Measurements from ENCODE around the gene REC8. TPM values are rescaled to one million over a fixed set of nuclear protein-coding genes. Genes with fewer than 3 reads are reported as not detected.
"Not testable (repeated sequence)": the region's sequence is repeated elsewhere in the genome, so short reads cannot be mapped to it uniquely, and the experiment has no call there.

Gene REC8
- total RNA-seq, 1 donor from 2014 or later = 10.1 TPM

GRCh38 chr14:24203249-24203886, 31.5 kb downstream of the REC8 start:
- DNase-seq (ENCODE audit: low spot score) = not testable (repeated sequence)

DNA sequence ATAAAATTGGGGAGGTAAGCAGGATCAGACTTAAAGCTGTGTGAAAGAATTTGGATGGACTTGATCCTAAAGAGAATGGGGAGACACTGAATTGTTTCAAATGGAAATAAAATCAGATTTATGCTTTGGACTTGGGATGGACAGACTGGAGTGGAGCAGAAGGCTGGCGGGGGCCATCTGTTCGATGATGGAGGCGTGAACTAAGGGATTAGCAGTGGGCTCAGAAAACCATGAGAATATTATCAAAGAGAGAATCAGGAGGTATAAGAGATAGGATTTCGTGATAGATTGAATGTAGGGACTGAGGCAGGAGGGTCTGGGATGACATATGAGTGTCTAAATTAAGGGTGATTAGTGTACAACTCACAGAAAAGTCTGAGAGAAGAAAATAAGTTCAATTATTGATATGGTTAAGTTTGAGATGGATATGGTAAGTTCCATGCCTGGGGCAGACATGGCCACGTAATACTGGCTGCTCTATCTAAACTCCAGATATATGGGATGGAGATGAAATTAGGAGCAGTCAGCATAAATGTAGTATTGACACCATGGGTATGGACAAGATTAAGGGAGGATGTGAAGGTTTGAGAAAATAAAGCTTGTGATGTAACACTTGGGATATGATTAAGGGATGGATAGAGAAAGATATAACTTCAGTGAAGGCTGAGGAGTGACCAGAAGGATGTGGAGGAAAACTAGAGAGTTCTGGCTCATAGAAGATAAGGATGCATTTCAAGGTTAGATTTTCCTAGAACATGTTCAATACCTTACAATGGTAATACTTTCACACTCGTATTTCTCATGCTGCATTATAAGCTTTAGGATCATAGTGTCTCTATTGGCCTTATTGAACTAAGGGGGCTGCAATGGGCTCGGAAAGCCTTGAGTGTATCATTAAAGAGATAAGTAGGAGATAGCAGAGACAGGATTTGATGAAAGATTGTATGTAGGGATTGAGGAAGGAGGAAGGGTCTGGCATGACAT, 32.6 kb downstream of the REC8 start:
- DNase-seq (ENCODE audit: low spot score) = no peak

- no peak for DNase-seq (ENCODE audit: low spot score)
Observed at GRCh38 chr14:24206260-24207103, 34.6 kb downstream of the REC8 start.

- no peak for DNase-seq (ENCODE audit: low spot score)
Observed at GRCh38 chr14:24207104-24207551, 35.2 kb downstream of the REC8 start.

DNA sequence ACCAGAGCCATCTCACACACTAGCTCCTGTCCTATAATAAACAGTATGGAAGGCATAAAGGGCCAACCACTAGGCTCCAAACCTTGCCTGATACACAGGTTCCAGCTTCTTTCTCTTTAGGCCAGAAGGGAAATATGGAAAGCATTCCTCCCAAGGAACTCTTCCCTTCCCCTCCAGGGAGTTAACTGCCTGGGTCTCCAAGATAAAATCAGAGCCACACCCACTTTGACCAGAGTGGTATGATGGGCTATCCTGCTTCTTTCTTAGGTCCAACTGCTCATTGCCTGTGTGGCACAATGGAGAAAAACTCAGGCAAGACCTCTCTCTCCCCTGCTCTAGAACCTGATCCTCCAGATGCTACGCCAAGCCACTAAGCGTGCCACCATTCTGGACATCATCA, 35.7 kb downstream of the REC8 start:
- DNase-seq (ENCODE audit: low spot score) = no peak

GRCh38 chr14:24211311-24211710, 39.4 kb downstream of the REC8 start:
- no peak for DNase-seq (ENCODE audit: low spot score)

- DNase-seq (ENCODE audit: low spot score) = peak; percentile 99
Observed at GRCh38 chr14:24212924-24213865, 41.3 kb downstream of the REC8 start, which contains the start of gene CHMP4A. TSS of gene CHMP4A (minus strand) at chr14:24213488. CDS start at chr14:24213439, 49 bp downstream.

DNA sequence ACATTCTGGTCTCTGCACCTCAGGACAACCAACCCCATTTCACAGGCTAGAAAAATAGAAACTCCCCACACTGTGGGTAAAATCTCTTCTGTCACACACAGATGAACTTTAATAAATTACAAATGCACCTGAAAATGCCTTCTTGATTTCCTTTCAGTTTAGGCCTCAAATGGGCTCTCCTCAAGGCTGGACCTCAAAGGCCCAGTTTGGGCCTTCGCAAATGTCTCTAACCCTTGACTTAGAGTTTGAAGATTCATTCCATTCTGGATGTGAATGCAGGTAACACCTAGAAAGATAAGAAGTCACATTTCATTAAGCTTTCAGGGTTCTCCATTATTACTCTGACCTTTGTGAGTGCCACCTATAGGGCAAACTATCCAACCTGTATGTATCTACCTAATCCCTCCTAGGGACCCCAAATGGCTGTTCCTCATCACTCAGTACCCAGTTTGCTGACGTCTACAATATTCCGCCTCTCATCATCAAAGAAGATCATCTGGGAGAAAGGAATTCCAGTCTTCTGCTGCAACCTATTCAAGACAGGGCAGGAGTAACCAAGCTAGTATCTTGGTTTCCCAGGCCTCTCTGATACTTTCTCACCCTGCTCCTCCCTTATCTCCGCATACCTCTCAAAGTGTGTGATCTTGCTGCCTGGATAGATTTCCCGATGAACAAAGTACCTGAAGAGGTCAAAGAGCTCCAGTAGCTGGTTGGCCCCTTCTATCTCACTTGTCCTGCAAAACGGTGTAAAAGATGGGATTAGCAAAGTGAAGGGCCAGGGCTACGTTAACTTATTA, 42.2 kb downstream of the REC8 start:
- no peak for DNase-seq (ENCODE audit: low spot score)

- peak; percentile 95 for DNase-seq (ENCODE audit: low spot score)
Observed at GRCh38 chr14:24215495-24216344, 43.8 kb downstream of the REC8 start, which contains the start of gene MDP1. TSS of gene MDP1 (minus strand) at chr14:24216066. CDS start at chr14:24215955, 111 bp downstream.

GRCh38 chr14:24216345-24216699, 44.4 kb downstream of the REC8 start:
- DNase-seq (ENCODE audit: low spot score) = no peak

- not testable (repeated sequence) for DNase-seq (ENCODE audit: low spot score)
Observed at GRCh38 chr14:24216876-24217275, 45.0 kb downstream of the REC8 start.

GRCh38 chr14:24219080-24219479, 47.2 kb downstream of the REC8 start:
- DNase-seq (ENCODE audit: low spot score) = no peak

GRCh38 chr14:24219521-24219920, 47.6 kb downstream of the REC8 start:
- DNase-seq (ENCODE audit: low spot score) = no peak

DNA sequence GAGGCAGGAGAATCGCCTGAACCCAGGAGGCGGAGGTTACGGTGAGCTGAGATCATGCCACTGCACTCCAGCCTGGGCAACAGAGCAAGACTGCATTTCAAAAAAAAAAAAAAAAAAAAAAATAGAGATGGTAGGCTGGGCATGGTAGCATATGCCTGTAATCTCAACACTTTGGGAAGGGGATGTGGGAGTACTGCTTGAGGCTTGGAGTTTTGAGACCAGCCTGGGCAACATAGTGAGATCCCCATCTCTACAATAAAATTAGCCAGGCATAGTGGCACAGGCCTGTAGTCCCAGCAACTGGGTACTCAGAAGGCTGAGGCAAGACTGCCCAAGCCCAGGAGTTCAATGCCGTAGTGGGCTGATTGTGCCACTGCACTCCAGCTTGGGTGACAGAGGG, 51.1 kb downstream of the REC8 start:
- not testable (repeated sequence) for DNase-seq (ENCODE audit: low spot score)

- DNase-seq (ENCODE audit: low spot score) = no peak
Observed at GRCh38 chr14:24224618-24225071, 52.8 kb downstream of the REC8 start.

GRCh38 chr14:24226473-24226872, 54.6 kb downstream of the REC8 start:
- no peak for DNase-seq (ENCODE audit: low spot score)

GRCh38 chr14:24228902-24229301, 57.0 kb downstream of the REC8 start:
- DNase-seq (ENCODE audit: low spot score) = no peak
